GM21528 (cell line): ENCODE results near the gene CPNE7.

Source experiments
- ATAC-seq: cut with Tn5 transposase; IDR thresholded peaks from one replicate; pipeline ENCODE4 v1.9.1; 2021; ENCODE audit warnings: mild to moderate bottlenecking, moderate library complexity; ENCODE audit not compliant: unreplicated experiment, low FRiP score

Gene CPNE7

DNA sequence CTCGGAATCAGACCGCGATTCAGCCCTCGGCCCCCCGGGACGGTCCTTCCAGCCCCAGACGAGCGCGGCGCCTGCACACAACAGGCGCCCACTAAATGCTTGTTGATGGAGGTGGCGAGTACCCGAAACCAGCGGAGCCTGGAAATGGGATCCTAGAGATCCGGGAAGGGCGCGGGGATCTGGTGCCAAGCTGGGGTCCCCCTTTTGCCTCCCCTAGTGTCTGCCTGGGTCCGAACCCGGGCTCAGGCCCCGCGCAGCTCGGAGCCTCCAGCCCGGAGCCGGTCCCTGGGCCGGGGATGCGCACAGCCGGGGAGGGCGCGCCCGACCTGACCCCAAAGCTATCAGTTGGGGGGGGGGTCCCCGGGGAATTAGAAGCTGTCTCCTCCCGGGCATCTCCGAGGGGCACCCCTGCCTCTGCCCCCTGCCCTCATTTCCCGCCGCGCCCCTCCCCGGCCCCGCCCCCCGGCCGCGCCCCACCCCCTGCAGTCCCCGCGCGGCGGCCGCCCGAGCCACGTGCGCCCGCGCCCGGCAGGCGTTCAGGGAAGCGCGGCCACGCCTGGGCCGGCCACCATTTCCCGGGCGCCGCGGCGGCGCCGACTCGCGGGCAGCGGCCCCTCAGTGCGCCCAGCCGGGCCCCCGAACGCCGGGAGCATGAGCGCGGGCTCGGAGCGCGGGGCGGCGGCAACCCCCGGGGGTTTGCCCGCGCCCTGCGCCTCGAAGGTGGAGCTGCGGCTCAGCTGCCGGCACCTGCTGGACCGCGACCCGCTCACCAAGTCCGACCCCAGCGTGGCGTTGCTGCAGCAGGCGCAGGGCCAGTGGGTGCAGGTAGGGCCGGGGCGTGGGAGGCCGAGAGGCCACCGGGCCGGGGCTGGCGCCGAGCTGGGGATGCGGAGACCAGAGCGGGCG is at the start of gene CPNE7:
CPNE7 (plus strand) TSS at position 512 of the 906 bp plus-strand sequence; CDS start at position 652, 140 bp downstream.
- ATAC-seq = no peak

DNA sequence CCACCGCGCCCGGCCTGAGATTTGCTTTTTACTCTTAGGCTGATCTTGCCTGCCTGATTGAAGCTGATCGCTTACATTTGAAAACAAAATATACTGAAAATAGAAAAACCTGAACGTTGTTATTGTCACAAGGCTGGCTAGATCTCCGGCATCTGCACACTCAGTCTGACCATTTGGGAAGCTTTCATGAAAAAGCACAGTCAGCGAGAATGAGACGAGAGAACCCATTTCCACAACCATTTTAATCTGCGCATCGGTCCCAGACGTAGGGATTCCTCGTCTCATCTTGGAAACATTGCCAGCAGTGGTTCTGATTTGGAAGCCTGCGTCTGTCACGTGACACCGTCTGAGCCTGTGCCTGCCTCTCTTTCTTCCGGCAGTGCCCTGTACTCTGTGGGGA is 46.5 kb upstream of the CPNE7 start:
- no peak for ATAC-seq

DNA sequence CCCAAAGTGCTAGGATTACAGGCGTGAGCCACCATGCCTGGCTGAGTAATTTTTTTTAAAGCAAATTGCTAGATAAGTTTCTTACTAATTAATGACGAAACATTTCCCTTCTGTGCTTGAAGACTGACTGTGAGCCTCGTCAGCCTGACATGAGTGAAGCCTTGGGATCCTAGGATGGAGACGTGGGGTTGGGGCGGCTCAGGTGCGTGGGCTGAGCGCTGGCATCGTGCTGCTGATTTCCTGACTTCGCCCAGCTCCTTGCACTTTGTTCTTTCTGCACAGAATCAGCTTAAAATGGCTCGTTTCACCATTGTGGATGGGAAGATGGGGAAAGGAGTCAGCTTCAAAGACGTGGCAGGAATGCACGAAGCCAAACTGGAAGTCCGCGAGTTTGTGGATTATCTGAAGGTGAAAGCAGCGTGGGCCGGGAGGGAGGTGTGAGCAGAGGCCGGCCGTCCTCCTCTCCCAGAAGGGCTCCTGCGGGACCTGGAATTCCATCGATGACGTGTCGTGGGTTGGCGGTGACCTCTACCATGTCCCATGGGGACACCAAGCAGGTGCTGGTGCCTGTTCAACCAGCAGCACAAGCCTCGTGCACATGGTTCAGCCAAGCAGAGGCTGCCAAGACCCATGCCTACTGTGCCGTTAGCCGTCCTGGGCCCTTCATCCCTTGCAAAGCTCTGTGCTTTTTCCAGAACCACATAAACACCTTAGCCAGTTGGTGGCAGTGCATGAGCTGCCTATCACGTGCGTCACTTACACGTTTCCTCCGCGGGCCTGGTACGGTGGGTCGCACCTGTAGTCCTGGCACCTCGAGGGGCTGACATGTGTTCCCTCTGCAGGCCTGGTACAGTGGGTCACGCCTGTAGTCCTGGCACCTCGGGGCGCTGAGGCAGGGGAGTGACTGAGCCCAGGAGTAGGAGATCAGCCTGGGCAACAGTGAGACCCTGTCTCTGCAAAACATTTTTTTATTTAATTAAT is 44.9 kb upstream of the CPNE7 start:
- no peak for ATAC-seq

GRCh38 chr16:89531821-89532526 is 43.6 kb upstream of the CPNE7 start:
- no peak for ATAC-seq

- ATAC-seq = no peak
Observed at GRCh38 chr16:89534252-89534756, 41.3 kb upstream of the CPNE7 start.

DNA sequence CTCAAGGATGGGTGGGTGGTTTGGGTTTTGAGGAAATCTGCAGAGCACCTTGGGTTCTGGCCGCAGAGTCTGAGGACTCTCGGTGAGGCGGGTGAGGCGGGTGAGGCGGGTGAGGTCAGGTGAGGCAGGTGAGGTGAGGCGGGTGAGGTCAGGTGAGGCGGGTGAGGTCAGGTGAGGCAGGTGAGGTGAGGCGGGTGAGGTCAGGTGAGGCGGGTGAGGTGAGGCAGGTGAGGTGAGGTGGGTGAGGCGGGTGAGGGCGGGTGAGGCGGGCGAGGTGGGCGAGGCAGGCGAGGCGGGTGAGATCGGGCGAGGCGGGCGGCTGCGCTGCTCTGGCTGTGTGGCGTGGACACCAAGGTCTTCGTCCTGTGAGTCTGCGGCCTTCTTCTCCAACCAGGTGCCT is 39.2 kb upstream of the CPNE7 start:
- ATAC-seq = no peak

DNA sequence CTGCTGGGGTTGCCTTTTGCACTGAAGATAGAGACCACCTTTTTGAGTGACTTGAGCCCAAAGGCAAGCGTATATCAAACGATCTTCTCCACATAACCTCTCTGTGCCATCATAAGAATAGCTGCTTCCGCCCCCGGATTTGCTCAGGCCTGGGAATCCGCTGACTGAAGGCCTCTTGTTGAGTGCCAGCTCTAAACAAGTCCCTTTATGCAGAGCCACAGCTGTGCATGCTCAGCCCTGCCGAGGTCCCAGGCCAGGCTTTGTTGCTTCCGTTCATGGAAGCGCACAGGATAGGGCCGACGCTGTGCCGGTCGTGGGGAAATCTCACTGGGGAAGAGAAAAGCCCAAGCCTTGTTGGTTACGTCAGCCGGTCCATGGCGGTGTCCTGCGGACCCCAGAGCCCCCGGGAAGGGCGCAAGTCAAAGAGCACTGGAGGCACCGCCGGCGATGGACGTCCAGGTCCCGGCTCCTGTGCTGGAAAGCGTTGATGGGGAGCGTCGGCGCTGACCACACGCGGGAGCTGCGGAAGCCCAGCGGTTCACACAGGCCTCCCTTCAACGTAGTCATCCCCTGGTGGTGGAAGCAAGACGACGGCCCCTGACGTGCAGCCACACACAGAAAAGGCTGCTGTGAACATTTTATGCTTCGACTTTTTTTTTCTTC is 38.5 kb upstream of the CPNE7 start:
- no peak for ATAC-seq

DNA sequence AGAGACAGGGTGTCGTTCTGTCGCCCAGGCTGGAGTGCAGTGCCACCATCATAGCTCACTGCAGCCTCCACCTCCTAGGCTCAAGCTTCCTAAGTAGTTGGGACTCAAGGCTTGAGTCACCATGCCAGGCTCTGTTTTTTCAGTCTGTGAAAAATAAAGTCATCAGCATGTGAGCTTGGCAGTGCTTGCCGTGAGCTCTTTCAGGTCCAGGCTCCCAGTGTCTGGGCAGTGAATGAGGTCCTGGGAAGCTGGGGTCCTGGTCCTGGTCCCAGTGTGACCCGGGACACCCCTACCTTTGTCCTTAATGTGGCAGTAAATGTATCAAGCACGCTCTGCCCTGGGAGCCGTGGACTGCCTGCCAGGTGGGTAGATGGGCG is 38.0 kb upstream of the CPNE7 start:
- ATAC-seq = no peak

GRCh38 chr16:89538286-89538685 is 37.3 kb upstream of the CPNE7 start:
- ATAC-seq = no peak

DNA sequence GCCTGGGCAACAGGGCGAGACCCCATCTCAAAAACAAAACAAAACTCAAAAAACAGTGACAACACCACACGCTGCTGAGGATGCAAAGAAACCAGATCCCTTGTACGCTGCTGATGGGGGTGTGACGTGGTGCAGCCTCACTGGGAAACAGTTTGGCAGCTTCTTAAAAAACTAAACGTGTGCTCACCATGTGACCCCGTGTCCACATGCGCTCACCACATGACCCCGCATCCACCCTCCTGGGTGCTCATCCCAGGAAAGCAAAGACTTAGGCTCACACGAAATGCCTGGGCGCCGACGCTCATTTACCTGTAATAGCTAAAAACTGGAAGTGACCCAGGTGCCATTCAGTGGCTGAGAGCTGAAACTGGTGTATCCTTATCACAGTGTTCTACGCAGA is 35.0 kb upstream of the CPNE7 start:
- ATAC-seq = no peak

DNA sequence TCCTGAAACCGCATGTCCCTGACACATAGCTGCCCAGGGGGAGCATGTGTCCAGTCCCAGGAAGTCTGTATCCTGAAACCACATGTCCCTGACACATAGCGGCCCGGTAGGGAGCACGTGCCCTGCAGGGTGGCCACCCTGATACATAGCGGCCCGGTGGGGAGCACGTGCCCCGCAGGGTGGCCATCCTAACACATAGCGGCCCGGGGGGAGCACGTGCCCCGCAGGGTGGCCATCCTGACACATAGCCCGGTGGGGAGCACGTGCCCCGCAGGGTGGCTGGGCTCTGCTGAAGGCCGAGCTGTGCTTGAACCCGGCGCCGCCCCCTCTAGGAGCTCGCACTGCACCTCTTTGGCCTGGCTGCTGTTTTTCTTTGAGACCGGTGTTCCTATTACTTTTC is 33.8 kb upstream of the CPNE7 start:
- ATAC-seq = no peak

DNA sequence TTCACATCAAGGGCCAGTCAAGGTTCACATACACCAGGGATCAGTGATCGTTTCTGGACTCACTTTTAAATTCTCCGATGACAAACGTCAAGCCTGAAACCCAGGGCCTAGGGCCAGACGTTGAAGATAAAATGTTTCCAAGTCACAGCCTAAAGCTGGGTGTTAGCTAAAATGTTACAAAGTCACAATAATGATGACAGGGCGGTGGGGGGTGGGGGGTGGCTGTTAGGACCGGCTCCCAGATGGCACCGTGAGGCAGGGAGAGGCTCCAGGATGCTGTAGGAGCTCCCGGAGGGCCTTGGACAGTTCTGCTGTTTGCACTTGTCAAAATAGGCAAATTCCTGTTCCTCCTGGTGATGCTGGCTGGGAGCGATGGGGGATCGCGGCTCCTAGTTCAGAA is 31.4 kb upstream of the CPNE7 start:
- ATAC-seq = no peak

- no peak for ATAC-seq
Observed at GRCh38 chr16:89544713-89545043, 30.9 kb upstream of the CPNE7 start.

DNA sequence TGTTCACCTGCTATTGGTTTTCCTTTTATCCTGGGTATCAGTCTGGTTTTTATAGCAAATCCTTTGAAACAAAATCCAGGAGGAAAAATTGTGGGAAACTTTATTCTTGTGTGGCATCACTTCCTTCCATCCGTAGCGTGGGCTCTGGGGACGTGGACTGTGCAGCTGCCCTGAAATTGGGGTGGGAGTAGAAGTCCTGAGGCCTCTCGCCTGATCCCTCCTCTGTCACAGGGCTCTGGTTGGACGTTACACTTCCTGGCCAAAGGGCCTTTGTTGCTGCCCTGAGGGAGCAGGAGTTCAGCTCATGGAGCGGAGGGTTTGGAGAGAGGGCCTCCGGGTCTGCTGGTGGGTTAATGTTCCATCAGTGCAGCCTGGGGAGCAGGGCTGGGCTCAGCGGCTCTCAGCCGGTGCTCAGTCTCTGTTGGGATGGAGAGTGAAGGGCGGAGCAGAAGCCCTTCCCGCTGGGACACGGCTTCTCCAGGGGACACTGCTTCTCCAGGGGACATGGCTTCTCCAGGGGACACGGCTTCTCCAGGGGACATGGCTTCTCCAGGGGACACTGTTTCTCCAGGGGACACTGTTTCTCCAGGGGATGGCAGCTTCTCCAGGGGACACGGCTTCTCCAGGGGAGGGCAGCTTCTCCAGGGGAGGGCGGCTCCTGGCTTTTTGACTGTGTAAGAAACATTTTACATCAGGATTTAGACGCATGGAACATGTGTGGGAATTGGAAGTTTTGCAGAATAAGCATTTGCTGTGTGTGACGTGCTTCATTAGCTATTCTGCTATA is 30.3 kb upstream of the CPNE7 start:
- ATAC-seq = no peak

- no peak for ATAC-seq
Observed at GRCh38 chr16:89545831-89546574, 29.6 kb upstream of the CPNE7 start.

GRCh38 chr16:89546781-89547180 is 28.8 kb upstream of the CPNE7 start:
- no peak for ATAC-seq

- no peak for ATAC-seq
Observed at GRCh38 chr16:89547291-89547690, 28.3 kb upstream of the CPNE7 start.

- ATAC-seq = no peak
Observed at GRCh38 chr16:89547860-89548259, 27.7 kb upstream of the CPNE7 start.
